Mononuclear cell (primary cell): ENCODE results near the gene LGALS3. TPM values are rescaled to one million over a fixed set of nuclear protein-coding genes. Genes with fewer than 3 reads are reported as not detected.
"Not testable (repeated sequence)": the region's sequence is repeated elsewhere in the genome, so short reads cannot be mapped to it uniquely, and the experiment has no call there.

Experiments used
- H3K27me3 ChIP-seq: 2 replicates; pipeline ENCODE4 v1.6.0; 2011; ENCODE audit warnings: low read length, control low read depth; ENCODE audit not compliant: insufficient read depth
- H3K4me1 ChIP-seq: 2 replicates; pipeline ENCODE4 v1.5.1; 2011; ENCODE audit warnings: mild to moderate bottlenecking, low read length, control low read depth; ENCODE audit not compliant: insufficient read depth
- H3K4me3 ChIP-seq: 2 replicates; pipeline ENCODE4 v1.5.1; 2011; ENCODE audit warnings: mild to moderate bottlenecking, low read length, moderate library complexity
- H3K9me3 ChIP-seq: 2 replicates; pipeline ENCODE4 v1.5.1; 2011; ENCODE audit warnings: low read depth, mild to moderate bottlenecking, control low read depth, low read length
- total RNA-seq: library from RNA; depleted of rRNA; stranded (reverse); fragments of >200 nt; gene quantifications from one replicate; pipeline ENCODE4 v1.2.3, GENCODE V29; 2012

The LGALS3 gene
- total RNA-seq = 126 TPM

DNA sequence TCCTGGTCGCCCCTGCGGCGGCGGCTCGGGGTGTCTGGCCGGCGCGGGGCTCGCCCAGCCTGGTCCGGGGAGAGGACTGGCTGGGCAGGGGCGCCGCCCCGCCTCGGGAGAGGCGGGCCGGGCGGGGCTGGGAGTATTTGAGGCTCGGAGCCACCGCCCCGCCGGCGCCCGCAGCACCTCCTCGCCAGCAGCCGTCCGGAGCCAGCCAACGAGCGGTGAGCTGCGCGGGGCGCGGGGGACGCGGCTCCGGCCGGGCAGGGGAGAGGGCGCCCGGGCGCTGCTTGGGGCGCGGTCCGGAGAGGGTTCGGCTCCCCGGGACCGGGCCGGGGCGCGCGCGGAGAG, at the start of gene LGALS3:
LGALS3 (plus strand) TSS at position 167 of the 342 bp plus-strand sequence. CDS start 8,122 bp downstream, outside the sequence.
- Histone ChIP-seq H3K27me3 (no peaks in the 10 kb centered on the region), H3K9me3 (no peaks in the 10 kb centered on the region), H3K4me3 (peak within 1 kb of the TSS; percentile 53), H3K4me1 (peaks cover 78% of the 10 kb centered on the region)

DNA sequence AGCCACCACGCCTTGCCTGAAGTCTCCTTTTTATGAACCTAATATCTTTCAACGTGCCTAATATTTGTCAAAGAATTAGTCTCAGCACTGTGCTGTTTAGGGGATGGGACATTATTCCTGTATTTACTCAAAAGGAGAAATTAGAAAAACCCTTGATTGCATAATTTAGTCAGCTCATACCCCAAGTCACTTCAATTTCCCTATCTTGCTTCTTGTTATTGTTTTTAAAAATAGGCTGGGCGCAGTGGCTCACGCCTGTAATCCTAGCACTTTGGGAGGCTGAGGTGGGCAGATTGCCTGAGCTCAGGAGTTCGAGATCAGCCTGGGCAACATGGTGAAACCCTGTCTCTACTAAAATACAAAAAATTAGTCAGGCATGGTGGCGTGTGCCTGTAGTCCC, 49.1 kb upstream of the LGALS3 start:
- H3K9me3 ChIP-seq, H3K27me3 ChIP-seq, H3K4me3 ChIP-seq: not testable (repeated sequence)
- peaks cover 21% of the 10 kb centered on the region for H3K4me1 ChIP-seq

DNA sequence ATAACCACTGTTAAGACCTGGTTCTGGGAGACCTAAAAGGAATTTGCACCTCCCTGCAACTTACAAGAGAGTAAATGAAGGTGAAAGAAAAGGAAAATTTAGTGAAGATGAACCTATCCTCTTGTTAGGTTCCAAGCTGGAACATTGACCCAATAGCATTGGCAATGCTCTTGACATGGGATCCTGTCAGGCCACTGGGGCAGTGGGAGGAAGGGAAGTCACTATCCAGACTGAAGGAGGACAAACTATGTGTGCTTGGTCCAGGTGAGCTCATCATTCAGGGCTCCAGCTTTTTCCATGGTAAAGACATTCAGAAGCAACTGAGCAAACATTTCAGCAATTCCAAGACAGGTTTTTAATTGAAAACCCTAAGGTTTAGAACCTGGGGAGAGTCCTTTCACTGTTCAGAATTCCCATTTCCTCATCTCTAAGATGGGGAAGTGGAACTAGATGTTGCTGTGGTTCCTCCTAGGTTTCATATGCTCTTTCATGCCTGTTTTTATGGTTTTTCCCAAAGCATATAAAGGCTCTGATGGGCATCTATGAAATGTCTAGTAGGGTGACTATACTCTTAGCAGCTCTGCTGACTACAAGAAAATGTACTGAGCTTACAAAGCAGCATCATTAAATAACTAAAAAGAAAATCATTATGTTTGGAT, 44.5 kb upstream of the LGALS3 start:
- H3K4me3 ChIP-seq = no peak overlapping the region
- no peaks in the 10 kb centered on the region for H3K27me3 ChIP-seq
- H3K4me1 ChIP-seq = peaks cover 23% of the 10 kb centered on the region
- H3K9me3 ChIP-seq = no peaks in the 10 kb centered on the region

DNA sequence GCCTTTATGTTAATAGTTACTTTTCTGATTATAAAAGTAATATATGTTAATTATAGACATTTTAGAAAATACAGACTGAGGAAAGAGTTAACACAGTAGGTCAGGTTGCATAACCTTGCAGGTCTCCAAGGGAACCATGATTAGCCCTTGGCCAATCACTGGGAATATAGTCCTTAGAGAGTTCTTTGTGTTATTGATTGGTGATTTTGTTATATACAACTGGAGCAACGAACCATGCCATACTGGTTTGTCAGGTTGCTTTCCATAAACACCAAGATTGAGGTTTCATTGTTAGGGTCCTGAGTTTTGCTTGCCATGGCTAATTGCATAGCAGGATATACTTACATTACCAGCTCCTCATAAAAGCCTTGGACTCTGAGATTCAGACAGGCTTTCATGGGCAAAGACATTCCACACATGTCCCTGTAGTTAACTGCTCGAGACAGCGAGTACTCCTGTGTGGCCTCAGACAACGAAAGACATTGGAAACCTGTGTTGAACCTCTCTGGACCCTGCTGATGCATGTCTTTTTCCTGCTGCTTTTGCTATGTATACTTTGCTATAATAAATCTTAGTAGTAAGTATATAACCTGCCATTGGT, 43.9 kb upstream of the LGALS3 start:
- H3K9me3 ChIP-seq = no peaks in the 10 kb centered on the region
- H3K4me3 ChIP-seq = no peak overlapping the region
- peaks cover 22% of the 10 kb centered on the region for H3K4me1 ChIP-seq
- H3K27me3 ChIP-seq = no peaks in the 10 kb centered on the region

DNA sequence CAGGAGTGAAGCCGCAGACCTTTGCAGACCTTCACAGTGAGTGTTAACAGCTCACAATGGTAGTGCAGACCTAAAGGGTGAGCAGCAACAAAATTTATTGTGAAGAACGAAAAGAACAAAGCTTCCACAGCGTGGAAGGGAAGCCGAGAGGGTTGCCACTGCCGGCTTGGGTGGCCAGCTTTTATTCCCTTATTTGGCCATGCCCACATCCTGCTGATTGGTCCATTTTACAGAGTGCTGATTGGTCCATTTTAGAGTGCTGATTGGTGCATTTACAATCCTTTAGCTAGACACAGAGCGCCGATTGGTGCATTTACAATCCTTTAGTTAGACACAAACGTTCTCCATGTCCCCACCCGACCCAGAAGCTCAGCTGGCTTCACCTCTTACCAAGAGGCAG, 42.1 kb upstream of the LGALS3 start:
- Histone ChIP-seq H3K9me3 (no peaks in the 10 kb centered on the region), H3K27me3 (no peaks in the 10 kb centered on the region), H3K4me1 (peaks cover 23% of the 10 kb centered on the region), H3K4me3 (no peak overlapping the region)

DNA sequence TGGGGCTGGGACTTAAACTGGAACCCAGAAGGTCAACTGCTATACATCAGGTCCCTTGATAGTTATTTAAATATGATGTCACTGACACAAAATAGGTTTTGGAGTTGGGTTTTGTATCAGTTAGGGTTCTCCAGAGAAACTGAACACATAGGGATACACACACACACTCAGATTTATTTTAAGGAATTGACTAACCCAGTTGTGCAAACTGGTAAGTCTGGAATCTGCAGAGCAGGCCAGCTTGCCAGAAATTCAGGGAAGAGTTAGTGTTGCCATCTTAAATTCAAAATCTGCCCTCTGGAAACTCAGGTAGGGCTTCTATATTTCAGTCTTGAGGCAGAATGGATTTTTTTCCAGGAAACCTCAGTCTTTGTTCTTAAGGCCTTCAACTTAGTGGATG, 40.7 kb upstream of the LGALS3 start:
- no peaks in the 10 kb centered on the region for H3K27me3 ChIP-seq
- H3K4me1 ChIP-seq = peaks cover 23% of the 10 kb centered on the region
- H3K4me3 ChIP-seq = no peak overlapping the region
- H3K9me3 ChIP-seq = no peaks in the 10 kb centered on the region

DNA sequence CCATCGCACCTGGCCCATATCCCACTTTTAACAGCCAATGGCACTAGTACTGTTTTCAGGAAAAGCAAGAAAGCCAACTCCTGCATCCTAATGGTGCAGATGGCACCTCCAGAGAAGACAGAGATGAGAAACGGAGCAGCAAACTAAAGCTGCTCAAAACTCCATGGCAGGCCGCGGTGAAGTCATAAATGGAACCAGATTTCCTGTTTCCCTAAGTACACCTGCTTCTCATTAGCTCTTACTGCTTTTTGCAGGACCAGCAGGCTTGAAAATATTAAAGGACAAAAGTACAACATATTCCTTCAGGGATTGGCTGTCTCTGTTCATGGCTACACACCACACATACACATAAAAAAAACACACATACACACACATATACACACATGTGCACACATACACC, 36.7 kb upstream of the LGALS3 start:
- H3K9me3 ChIP-seq = no peaks in the 10 kb centered on the region
- no peak overlapping the region for H3K4me3 ChIP-seq
- peaks cover 15% of the 10 kb centered on the region for H3K4me1 ChIP-seq
- no peaks in the 10 kb centered on the region for H3K27me3 ChIP-seq

DNA sequence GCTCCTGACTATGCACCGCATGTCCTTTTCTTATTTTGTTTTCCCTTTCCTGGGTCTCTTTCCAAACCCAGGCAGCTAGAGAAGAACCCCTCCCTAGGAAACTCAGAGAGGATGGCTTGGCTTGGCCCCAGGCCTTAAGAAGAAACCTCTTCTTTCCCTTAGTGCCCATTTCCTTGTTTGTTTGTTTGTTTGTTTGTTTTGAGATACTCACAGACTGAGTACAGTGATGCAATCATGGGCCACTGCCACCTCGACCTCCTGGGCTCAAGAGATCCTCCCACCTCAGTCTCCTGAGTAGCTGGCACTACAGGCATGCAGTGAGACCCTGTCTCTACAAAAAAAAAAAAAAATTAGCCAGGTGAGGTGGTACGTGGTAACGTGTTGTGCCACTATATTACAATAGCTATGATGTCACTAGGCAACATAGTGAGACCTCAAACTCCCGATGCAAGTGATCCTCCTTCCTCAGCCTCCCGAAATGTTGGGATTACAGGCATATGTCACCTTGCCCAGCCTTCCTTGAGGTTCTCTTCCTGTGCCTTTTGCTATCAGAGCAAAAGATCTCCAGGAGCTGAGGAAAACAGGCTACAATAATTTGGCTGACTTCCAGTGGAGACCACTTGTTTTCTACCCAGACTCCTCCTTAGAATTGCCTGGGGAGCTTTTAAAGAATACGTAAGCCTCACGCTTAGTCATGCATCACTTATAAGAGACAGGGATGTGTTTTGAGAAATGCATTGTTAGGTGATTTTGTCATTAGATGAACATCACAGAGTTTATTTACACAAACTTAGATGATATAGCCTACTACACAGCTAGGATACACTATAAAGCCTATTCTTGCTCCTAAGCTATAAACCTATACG, 34.5 kb upstream of the LGALS3 start:
- Histone ChIP-seq H3K4me3 (no peak overlapping the region), H3K9me3 (no peaks in the 10 kb centered on the region), H3K27me3 (no peaks in the 10 kb centered on the region), H3K4me1 (peaks cover 31% of the 10 kb centered on the region)

DNA sequence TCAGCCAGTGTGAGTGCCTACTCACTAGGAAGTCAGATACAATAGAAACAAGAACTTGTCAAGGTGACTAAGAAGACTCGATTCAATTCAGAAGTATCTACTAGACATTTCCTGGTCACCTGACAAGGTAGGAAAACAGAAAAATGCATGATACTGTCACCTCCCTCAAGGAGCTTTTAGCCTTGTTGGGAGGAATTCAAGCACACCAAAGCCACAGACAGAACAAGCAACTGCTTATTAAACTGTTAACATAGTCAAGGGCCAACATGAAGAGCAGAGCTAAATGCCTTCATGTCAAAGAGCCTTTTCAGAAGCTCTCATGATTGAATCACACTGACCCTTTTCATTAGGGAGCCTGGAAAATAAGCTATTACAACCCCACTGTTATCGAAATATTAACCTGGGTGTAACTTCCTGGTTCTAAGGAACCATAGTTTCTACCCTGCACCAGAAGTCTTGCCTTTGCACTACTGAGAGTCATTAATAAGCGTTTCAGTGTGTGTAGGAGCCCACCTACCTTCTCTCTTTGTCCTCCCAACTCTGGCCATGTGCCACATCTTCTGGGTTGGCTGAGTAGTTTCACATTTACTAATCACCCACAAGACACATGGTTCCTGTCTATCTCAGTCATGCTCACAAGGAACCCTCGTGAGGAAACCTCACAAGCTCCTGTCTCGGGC, 31.0 kb upstream of the LGALS3 start:
- Histone ChIP-seq H3K9me3 (no peaks in the 10 kb centered on the region), H3K27me3 (no peaks in the 10 kb centered on the region), H3K4me3 (no peak overlapping the region)

DNA sequence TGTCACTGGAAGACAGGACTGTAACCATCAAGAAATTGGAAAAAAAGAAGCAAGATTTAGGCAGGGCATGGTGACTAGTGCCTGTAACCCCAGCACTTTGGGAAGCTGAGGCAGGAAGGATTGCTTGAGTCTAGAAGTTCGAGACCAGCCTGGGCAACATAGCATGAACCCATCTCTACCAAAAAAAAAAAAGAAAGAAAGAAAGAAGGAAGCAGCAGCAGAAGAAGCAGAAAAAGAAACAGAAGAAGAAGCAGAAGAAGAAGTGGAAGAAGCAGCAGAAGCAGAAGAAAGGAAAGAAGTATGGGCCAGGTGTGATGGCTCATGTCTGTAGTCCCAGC, 30.5 kb upstream of the LGALS3 start:
- no peaks in the 10 kb centered on the region for H3K27me3 ChIP-seq
- no peak overlapping the region for H3K4me3 ChIP-seq
- peaks cover 53% of the 10 kb centered on the region for H3K4me1 ChIP-seq
- no peaks in the 10 kb centered on the region for H3K9me3 ChIP-seq

More for the DNA sequence above, 31.0 kb upstream of the LGALS3 start:
- peaks cover 48% of the 10 kb centered on the region for H3K4me1 ChIP-seq

DNA sequence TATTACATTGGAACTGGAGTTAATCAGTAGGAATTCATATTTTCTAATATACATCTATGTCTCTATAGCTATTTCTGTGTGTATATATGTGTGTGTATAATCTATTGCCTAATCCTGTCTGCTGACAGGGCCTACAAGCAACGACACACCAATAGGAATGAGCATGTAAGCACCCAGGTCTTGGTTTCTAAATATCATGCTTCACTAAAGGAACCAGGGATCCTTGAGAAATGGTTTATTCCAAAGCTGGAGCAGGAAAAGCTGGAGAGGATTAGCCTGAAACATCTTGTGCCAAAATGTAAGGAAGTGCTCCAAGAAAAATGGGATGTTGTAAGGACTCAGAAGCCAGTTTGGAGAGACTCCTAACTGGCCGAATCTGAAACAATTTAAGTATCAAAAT, 29.3 kb upstream of the LGALS3 start:
- Histone ChIP-seq H3K27me3 (no peaks in the 10 kb centered on the region), H3K4me3 (no peak overlapping the region), H3K4me1 (peaks cover 65% of the 10 kb centered on the region), H3K9me3 (no peaks in the 10 kb centered on the region)

DNA sequence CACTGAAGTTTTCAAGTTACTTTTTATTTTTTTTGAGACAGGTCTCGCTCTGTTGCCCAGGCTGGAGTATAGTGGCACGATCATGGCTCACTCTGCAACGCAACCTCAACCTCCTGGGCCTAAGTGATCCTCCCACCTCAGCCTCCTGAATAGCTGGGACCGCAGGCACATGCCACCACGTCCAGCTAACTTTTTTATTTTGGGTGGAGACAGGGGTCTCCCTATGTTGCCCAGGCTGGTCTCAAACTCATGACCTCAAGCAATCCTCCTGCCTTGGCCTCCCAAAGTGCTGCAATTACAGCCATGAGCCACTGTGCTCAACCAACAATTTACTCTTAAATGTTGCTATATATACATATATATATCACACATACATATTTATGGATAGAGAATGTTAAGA, 27.4 kb upstream of the LGALS3 start:
- Histone ChIP-seq H3K9me3 (no peaks in the 10 kb centered on the region), H3K4me1 (peaks cover 67% of the 10 kb centered on the region), H3K27me3 (no peaks in the 10 kb centered on the region), H3K4me3 (no peak overlapping the region)

DNA sequence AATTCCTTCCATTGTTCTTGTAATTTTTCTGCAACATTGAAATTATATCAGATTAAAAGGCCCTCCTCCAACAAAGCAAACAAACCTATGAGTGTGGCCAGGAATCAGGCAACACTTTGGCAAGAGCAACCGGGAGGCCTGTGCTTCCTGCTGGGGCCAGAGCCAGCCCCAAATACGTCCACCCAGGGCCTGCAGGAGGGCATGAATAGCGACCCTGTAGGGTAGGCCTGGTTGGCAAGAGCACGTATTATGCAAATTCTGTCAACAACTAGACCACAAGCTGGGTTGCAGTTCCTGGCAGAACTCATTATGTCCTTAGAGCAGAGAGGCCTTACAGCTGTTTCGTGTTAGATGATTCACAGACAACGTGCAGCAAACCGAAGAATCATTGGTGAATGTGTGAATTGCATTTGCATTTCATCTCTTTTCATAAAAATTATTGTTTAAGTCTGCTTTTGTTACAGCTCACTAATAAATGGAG, 26.9 kb upstream of the LGALS3 start:
- Histone ChIP-seq H3K4me1 (peaks cover 71% of the 10 kb centered on the region), H3K27me3 (no peaks in the 10 kb centered on the region), H3K4me3 (no peak overlapping the region), H3K9me3 (no peaks in the 10 kb centered on the region)

DNA sequence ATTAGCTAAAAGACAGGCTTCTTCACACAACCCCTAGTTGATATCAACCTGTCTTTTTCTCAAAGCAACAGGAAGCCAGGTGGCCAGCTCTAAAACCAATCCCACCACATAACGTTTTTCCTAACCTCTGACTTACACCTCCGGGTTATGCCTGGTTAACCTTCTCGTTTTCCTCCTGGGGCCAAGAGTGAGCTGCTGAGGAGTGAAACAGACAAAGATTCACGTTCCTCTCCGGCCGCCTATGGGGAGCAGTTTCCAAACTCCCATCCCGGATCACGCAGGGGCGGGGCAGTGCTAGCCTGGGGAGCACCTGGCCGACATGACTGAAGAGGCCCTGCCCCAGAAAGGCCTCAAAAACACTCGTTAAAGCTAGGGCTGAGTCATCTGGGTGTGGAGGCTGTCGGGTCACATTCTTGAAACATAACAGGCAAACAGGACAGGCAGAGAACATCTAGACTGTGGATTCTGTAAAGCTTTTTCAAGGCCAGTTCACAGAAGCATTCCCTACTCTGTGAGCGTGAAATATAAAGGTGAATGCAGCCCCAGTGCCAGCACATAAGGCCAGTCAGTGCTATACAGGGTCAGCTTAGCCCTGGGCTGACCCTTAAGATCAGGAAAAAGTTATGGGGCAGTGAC, 25.9 kb upstream of the LGALS3 start:
- H3K27me3 ChIP-seq = no peaks in the 10 kb centered on the region
- H3K4me1 ChIP-seq = peaks cover 71% of the 10 kb centered on the region
- H3K4me3 ChIP-seq = no peak overlapping the region
- no peaks in the 10 kb centered on the region for H3K9me3 ChIP-seq
